Neural progenitor cell (in vitro differentiated cells): ENCODE measurements around the gene EMC10.

Source experiments
- EZH2phosphoT487 ChIP-seq: fragments of 200-600 bp; sonication (generic); IDR thresholded peaks from 2 replicates; pipeline ENCODE4 v1.6.1; 2017; ENCODE audit warnings: antibody characterized with exemption
- TF ChIP-seq, protein P1 (sequence below): fragments of 200-600 bp; sonication (generic); IDR thresholded peaks from 2 replicates; pipeline ENCODE4 v1.5.1; 2017; ENCODE audit warnings: antibody characterized with exemption, mild to moderate bottlenecking

- TF ChIP-seq, protein P1, sequence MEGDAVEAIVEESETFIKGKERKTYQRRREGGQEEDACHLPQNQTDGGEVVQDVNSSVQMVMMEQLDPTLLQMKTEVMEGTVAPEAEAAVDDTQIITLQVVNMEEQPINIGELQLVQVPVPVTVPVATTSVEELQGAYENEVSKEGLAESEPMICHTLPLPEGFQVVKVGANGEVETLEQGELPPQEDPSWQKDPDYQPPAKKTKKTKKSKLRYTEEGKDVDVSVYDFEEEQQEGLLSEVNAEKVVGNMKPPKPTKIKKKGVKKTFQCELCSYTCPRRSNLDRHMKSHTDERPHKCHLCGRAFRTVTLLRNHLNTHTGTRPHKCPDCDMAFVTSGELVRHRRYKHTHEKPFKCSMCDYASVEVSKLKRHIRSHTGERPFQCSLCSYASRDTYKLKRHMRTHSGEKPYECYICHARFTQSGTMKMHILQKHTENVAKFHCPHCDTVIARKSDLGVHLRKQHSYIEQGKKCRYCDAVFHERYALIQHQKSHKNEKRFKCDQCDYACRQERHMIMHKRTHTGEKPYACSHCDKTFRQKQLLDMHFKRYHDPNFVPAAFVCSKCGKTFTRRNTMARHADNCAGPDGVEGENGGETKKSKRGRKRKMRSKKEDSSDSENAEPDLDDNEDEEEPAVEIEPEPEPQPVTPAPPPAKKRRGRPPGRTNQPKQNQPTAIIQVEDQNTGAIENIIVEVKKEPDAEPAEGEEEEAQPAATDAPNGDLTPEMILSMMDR, result no peak
- TF ChIP-seq EZH2phosphoT487, result no peak
These were observed 38.4 kb upstream of the EMC10 start for GRCh38 chr19:50437862-50438449.
